K562 (cell line): ENCODE results near the gene VSIG10L. TPM values are rescaled to one million over a fixed set of nuclear protein-coding genes. Genes with fewer than 3 reads are reported as not detected.

Experiments used
- CC2D1A ChIP-seq: fragments of 450-650 bp; IDR thresholded peaks from 2 replicates; pipeline ENCODE4 v1.6.1; 2017; ENCODE audit warnings: mild to moderate bottlenecking
- DNMT1 ChIP-seq: fragments of 450-650 bp; IDR thresholded peaks from 2 replicates; pipeline ENCODE4 v1.6.1; 2016; ENCODE audit warnings: antibody characterized with exemption, mild to moderate bottlenecking
- FOS ChIP-seq: IDR thresholded peaks from 3 replicates; pipeline ENCODE4 v1.6.1; 2011; ENCODE audit not compliant: insufficient read length; ENCODE audit errors: extremely low read depth
- KHSRP ChIP-seq: fragments of 450-650 bp; IDR thresholded peaks from 2 replicates; pipeline ENCODE4 v1.6.1; 2017
- NFYB ChIP-seq: IDR thresholded peaks from 2 replicates; pipeline ENCODE4 v1.6.1; 2011; ENCODE audit warnings: mild to moderate bottlenecking, moderate library complexity; ENCODE audit not compliant: insufficient read length; ENCODE audit errors: extremely low read depth
- NR2C2 ChIP-seq, 2 experiments: fragments of 200-800 bp in 1 of 2; sonication (Bioruptor generic) in 1 of 2; sonication (generic) in 1 of 2; formaldehyde crosslinking in 1 of 2; IDR thresholded peaks; 2 replicates each; pipeline versions ENCODE4 v1.6.1 to v1.8.0; 2016 to 2022; ENCODE audit warnings: mild to moderate bottlenecking in 1 of 2, missing compliant biosample characterization in 1 of 2, missing genetic modification characterization in 1 of 2, missing genetic modification reagents in 1 of 2
- PML ChIP-seq: IDR thresholded peaks from 2 replicates; pipeline ENCODE4 v1.6.1; 2012; ENCODE audit warnings: low read length, inconsistent platforms
- PTTG1 ChIP-seq: fragments of 450-650 bp; IDR thresholded peaks from 2 replicates; pipeline ENCODE4 v1.6.1; 2016; ENCODE audit warnings: low read depth, mild to moderate bottlenecking, missing genetic modification characterization, missing compliant biosample characterization
- TAF7 ChIP-seq: fragments of 450-650 bp; IDR thresholded peaks from 2 replicates; pipeline ENCODE4 v1.6.1; 2016; ENCODE audit warnings: missing genetic modification characterization, missing compliant biosample characterization
- YY1 ChIP-seq, 3 experiments: IDR thresholded peaks; 2 replicates each; pipeline ENCODE4 v1.6.1; 2011; ENCODE audit warnings: low read length in 2 of 3, mild to moderate bottlenecking in 2 of 3, moderate library complexity in 2 of 3, borderline replicate concordance in 1 of 3, control low read depth in 1 of 3, low read depth in 1 of 3; ENCODE audit not compliant: insufficient read depth in 3 of 3, insufficient replicate concordance in 2 of 3, control insufficient read depth in 1 of 3, insufficient read length in 1 of 3; ENCODE audit errors: extremely low read depth in 1 of 3
- ZBTB17 ChIP-seq: fragments of 450-650 bp; formaldehyde crosslinking; IDR thresholded peaks from 2 replicates; pipeline ENCODE4 v1.4.0; 2020; ENCODE audit warnings: mild to moderate bottlenecking
- ZC3H11A ChIP-seq: IDR thresholded peaks from 2 replicates; pipeline ENCODE4 v1.6.1; 2012; ENCODE audit warnings: low read depth, low read length, improper control_type of control experiment
- ZFP36 ChIP-seq: fragments of 150-350 bp; IDR thresholded peaks from 2 replicates; pipeline ENCODE4 v1.6.1; 2018; ENCODE audit warnings: low read length, low read depth; ENCODE audit not compliant: partially characterized antibody
- ZNF699 ChIP-seq: fragments of 250-450 bp; sonication (Bioruptor Pico); IDR thresholded peaks from 2 replicates; pipeline ENCODE4 v1.8.0; 2021; ENCODE audit warnings: mild to moderate bottlenecking, moderate library complexity; ENCODE audit not compliant: insufficient replicate concordance
- polyA plus RNA-seq, 8 experiments: library from polyadenylated mRNA; depleted of rRNA in 4 of 8; stranded (reverse) in 5 of 8; unstranded in 3 of 8; fragments of >200 nt; fragmentation: Nextera tagmentation in 2 of 8; fragmentation: Illumina TruSeq in 1 of 8; extraction: Ambion mirVana in 2 of 8; extraction: Trizol in 1 of 8; gene quantifications; 2 replicates each; pipeline versions ENCODE4 v1.2.1 to v1.2.3, GENCODE V29; 2011 to 2014; ENCODE audit warnings: inconsistent platforms in 1 of 8, missing spikeins in 1 of 8
- total RNA-seq, 7 experiments: library from RNA; depleted of rRNA in 6 of 7; stranded (reverse); fragments of >200 nt in 6 of 7; fragmentation: Illumina TruSeq in 2 of 7; extraction: Trizol in 2 of 7; gene quantifications; 2 replicates each; pipeline versions ENCODE4 v1.2.1 to v1.2.3, GENCODE V29; 2011 to 2021; ENCODE audit warnings: low replicate concordance in 1 of 7
- TF ChIP-seq, protein P1 (sequence below), 2 experiments: fragments of 450-650 bp in 1 of 2; sonication (generic) in 1 of 2; formaldehyde crosslinking in 1 of 2; IDR thresholded peaks; 2 replicates each; pipeline versions ENCODE4 v1.7.1 to v1.9.0; 2016 to 2022; ENCODE audit warnings: inconsistent platforms in 1 of 2, mild to moderate bottlenecking in 1 of 2, missing genetic modification reagents in 1 of 2

VSIG10L gene
- total and polyA plus RNA-seq, 9 of the 15 experiments (the other 6 are each of a cell fraction or from before 2014, with no cell fraction given) = 1.1 to 7.6 (median 2.2) TPM

DNA sequence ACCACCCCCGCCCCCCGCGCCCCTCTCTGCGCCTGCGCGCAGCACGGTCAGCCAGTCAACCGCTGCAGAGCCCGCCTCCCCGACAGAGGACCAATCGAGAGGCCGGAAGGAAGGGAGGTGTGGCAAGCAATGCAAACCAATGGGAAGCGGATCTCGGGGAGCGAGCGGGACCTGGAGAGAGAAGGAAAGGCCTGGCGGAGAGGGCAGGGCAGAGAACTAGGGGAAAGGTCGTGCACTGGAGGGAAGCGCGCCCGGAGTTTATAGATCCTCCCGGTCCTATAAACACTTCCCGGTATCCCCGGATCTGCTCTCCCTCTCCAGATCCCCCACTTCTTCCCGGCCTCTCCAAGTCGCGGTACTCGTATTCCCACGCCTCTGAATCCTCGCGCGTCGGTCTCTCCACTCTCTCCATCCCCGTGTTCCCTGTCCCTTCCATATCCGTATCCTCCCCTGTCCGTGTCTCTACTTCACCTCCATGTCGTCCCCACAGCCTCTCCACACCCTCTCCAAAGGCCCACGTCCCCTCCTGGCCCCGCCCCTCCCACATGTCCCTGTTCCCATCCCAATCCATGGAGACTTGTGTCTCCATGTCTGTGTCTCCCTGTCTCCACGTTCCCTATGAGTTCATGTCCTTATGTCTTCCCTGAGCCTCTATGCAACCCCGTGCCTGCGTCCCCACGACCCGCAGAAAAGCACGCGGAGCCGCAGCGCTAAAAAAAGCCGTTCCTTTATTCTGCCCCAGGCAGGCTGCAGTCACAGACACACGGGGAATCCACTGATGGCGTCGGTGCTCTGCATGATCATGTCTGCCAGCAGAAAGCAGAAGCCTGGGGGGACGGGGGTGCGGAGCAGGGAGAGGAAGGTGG lies 24.7 kb upstream of the VSIG10L start (continued):
- TF ChIP-seq PTTG1 (tag) = no peak
- TF ChIP-seq FOS = peak; percentile 53
- no peak for TF ChIP-seq ZNF699 (CRISPR knock-in tag)
- peak; percentile 68 for TF ChIP-seq TAF7
- TF ChIP-seq PML = peak; percentile 77; the same call in 1 of the 2 replicates
- peak in 1 of 3 experiments; percentile 53 for TF ChIP-seq YY1 (IDR thresholded peaks at IDR 0.05; ENCODE audit: borderline replicate concordance in 1 of 3, control insufficient read depth in 1 of 3, extremely low read depth in 1 of 3, insufficient read depth in 3 of 3, insufficient read length in 1 of 3, insufficient replicate concordance in 2 of 3, low read depth in 1 of 3, low read length in 2 of 3)
- TF ChIP-seq NR2C2 (CRISPR knock-in tag; IDR thresholded peaks at IDR 0.05) = no peak
- TF ChIP-seq NR2C2 (tag; IDR thresholded peaks at IDR 0.05) = peak; percentile 78
- TF ChIP-seq, protein P1, sequence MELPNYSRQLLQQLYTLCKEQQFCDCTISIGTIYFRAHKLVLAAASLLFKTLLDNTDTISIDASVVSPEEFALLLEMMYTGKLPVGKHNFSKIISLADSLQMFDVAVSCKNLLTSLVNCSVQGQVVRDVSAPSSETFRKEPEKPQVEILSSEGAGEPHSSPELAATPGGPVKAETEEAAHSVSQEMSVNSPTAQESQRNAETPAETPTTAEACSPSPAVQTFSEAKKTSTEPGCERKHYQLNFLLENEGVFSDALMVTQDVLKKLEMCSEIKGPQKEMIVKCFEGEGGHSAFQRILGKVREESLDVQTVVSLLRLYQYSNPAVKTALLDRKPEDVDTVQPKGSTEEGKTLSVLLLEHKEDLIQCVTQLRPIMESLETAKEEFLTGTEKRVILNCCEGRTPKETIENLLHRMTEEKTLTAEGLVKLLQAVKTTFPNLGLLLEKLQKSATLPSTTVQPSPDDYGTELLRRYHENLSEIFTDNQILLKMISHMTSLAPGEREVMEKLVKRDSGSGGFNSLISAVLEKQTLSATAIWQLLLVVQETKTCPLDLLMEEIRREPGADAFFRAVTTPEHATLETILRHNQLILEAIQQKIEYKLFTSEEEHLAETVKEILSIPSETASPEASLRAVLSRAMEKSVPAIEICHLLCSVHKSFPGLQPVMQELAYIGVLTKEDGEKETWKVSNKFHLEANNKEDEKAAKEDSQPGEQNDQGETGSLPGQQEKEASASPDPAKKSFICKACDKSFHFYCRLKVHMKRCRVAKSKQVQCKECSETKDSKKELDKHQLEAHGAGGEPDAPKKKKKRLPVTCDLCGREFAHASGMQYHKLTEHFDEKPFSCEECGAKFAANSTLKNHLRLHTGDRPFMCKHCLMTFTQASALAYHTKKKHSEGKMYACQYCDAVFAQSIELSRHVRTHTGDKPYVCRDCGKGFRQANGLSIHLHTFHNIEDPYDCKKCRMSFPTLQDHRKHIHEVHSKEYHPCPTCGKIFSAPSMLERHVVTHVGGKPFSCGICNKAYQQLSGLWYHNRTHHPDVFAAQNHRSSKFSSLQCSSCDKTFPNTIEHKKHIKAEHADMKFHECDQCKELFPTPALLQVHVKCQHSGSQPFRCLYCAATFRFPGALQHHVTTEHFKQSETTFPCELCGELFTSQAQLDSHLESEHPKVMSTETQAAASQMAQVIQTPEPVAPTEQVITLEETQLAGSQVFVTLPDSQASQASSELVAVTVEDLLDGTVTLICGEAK (IDR thresholded peaks at IDR 0.05) = peak; percentile 61
- TF ChIP-seq, protein P1 (CRISPR knock-in tag; IDR thresholded peaks at IDR 0.05) = no peak
- no peak for TF ChIP-seq ZFP36
- TF ChIP-seq KHSRP = peak; percentile 21; the same call in 1 of the 2 replicates
- peak; percentile 39 for TF ChIP-seq NFYB
- peak; percentile 60 for TF ChIP-seq CC2D1A
- no peak for TF ChIP-seq ZBTB17 (CRISPR knock-in tag)
- no peak for TF ChIP-seq ZC3H11A
- TF ChIP-seq DNMT1 = 0 out of 2 replicates have a peak, but pooled peaks have one; percentile 47
